Activated CD4-positive, alpha-beta T cell treated with anti-CD3 and anti-CD28 coated beads, Interleukin-2, Interleukin-4, amounts not matched to agents 100 ng/mL and 50 ng/mL, durations not matched to agents 16 hours and 8 hours (primary cell): ENCODE measurements around the gene C9orf85.
"Not testable (repeated sequence)": the region's sequence is repeated elsewhere in the genome, so short reads cannot be mapped to it uniquely, and the experiment has no call there.

Experiments used
- DNase-seq: peaks from one replicate; pipeline ENCODE4 v3.0.0-alpha.2; 2020; ENCODE audit warnings: low spot score

C9orf85 gene

GRCh38 chr9:71911061-71911907 lies at the start of gene C9orf85, which contains the start of gene ABHD17B:
Gene C9orf85 (plus strand): TSS chr9:71911639. CDS start chr9:71911735, 96 bp downstream.
Gene ABHD17B (minus strand): TSS chr9:71911193. CDS start chr9:71875080, 36,113 bp downstream.
- peak; percentile 99 for DNase-seq

GRCh38 chr9:71863631-71864030 lies 47.8 kb upstream of the C9orf85 start:
- DNase-seq, result no peak

- no peak for DNase-seq
Measured at GRCh38 chr9:71875345-71875744, 36.1 kb upstream of the C9orf85 start.

GRCh38 chr9:71876106-71876505 lies 35.3 kb upstream of the C9orf85 start:
- no peak for DNase-seq

- DNase-seq, result no peak
Measured at GRCh38 chr9:71876829-71877228, 34.6 kb upstream of the C9orf85 start.

- DNase-seq, result no peak
Measured at GRCh38 chr9:71878327-71879274, 32.8 kb upstream of the C9orf85 start.

- no peak for DNase-seq
Measured at GRCh38 chr9:71879644-71880174, 31.7 kb upstream of the C9orf85 start.

- DNase-seq, result no peak
Measured at GRCh38 chr9:71884005-71884404, 27.4 kb upstream of the C9orf85 start.

- DNase-seq, result no peak
Measured at GRCh38 chr9:71885467-71885866, 26.0 kb upstream of the C9orf85 start.

GRCh38 chr9:71886015-71886414 lies 25.4 kb upstream of the C9orf85 start:
- DNase-seq, result peak; percentile 6

GRCh38 chr9:71886541-71886940 lies 24.9 kb upstream of the C9orf85 start:
- DNase-seq, result no peak

GRCh38 chr9:71887362-71887761 lies 24.1 kb upstream of the C9orf85 start:
- DNase-seq, result no peak

GRCh38 chr9:71890042-71890679 lies 21.3 kb upstream of the C9orf85 start:
- DNase-seq, result no peak

GRCh38 chr9:71891557-71892189 lies 19.8 kb upstream of the C9orf85 start:
- DNase-seq, result no peak

GRCh38 chr9:71895117-71895516 lies 16.3 kb upstream of the C9orf85 start:
- DNase-seq, result no peak

- peak; percentile 13 for DNase-seq
Measured at GRCh38 chr9:71895955-71896354, 15.5 kb upstream of the C9orf85 start.

- no peak for DNase-seq
Measured at GRCh38 chr9:71896761-71897160, 14.7 kb upstream of the C9orf85 start.

- peak; percentile 63 for DNase-seq
Measured at GRCh38 chr9:71897577-71897976, 13.9 kb upstream of the C9orf85 start.

- DNase-seq, result not testable (repeated sequence)
Measured at GRCh38 chr9:71898756-71899155, 12.7 kb upstream of the C9orf85 start.

- DNase-seq, result no peak
Measured at GRCh38 chr9:71901695-71902597, 9.5 kb upstream of the C9orf85 start.
